HFFc6 (cell line): Measurements from ENCODE around the gene NOX4. TPM values are rescaled to one million over a fixed set of nuclear protein-coding genes. Genes with fewer than 3 reads are reported as not detected.
"Not testable (repeated sequence)": the region's sequence is repeated elsewhere in the genome, so short reads cannot be mapped to it uniquely, and the experiment has no call there.

Experiments used
- DNase-seq: peaks from one replicate; pipeline ENCODE4 v3.0.0-alpha.2; 2018
- H3K27ac Mint-ChIP-seq: 2 replicates; pipeline ENCODE4 v1.8.0; 2020; ENCODE audit warnings: mild to moderate bottlenecking, mixed read lengths
- H3K27me3 Mint-ChIP-seq: 2 replicates; pipeline ENCODE4 v1.8.0; 2021; ENCODE audit warnings: mild to moderate bottlenecking, moderate library complexity, mixed read lengths; ENCODE audit not compliant: insufficient read depth
- H3K36me3 Mint-ChIP-seq: 2 replicates; pipeline ENCODE4 v1.8.0; 2021; ENCODE audit warnings: low read depth, mixed read lengths
- H3K4me1 Mint-ChIP-seq: 2 replicates; pipeline ENCODE4 v1.8.0; 2020; ENCODE audit warnings: low read depth, mixed read lengths
- H3K4me3 Mint-ChIP-seq: 2 replicates; pipeline ENCODE4 v1.8.0; 2020; ENCODE audit warnings: mild to moderate bottlenecking, moderate library complexity, mixed read lengths
- H3K9me3 Mint-ChIP-seq: 2 replicates; pipeline ENCODE4 v1.8.0; 2020; ENCODE audit warnings: mild to moderate bottlenecking, mixed read lengths
- CTCF ChIP-seq: fragments of 200-600 bp; sonication (generic); IDR thresholded peaks from 2 replicates; pipeline ENCODE4 v1.5.0; 2021; ENCODE audit warnings: antibody characterized with exemption, mild to moderate bottlenecking
- total RNA-seq, 6 experiments: library from RNA; stranded (reverse); fragmentation: NEBNext Ultra II Directional; extraction: Animal tissue kit (Norgen Biotek cat#: 25700); gene quantifications; 2 replicates in 1 of 6; 3 replicates in 5 of 6; pipeline ENCODE4 v1.2.3, GENCODE V29; 2021

Gene NOX4
- total RNA-seq, 6 experiments from 2014 or later, result 2.2 to 5.0 (median 3.2) TPM

- H3K4me1 Mint-ChIP-seq, result no peaks in the 10 kb centered on the region
- no peaks in the 10 kb centered on the region for H3K9me3 Mint-ChIP-seq
- no peak for TF ChIP-seq CTCF
- DNase-seq, result no peak
- H3K27me3 Mint-ChIP-seq, result no peaks in the 10 kb centered on the region
- no peak overlapping the region for H3K4me3 Mint-ChIP-seq
- H3K27ac Mint-ChIP-seq, result no peak overlapping the region
- no peaks in the 10 kb centered on the region for H3K36me3 Mint-ChIP-seq
Observed at GRCh38 chr11:89361734-89362133, 129.4 kb downstream of the NOX4 start.

- not testable (repeated sequence) for H3K9me3 Mint-ChIP-seq, H3K4me1 Mint-ChIP-seq, H3K4me3 Mint-ChIP-seq, H3K36me3 Mint-ChIP-seq, H3K27ac Mint-ChIP-seq, DNase-seq, H3K27me3 Mint-ChIP-seq
Observed at GRCh38 chr11:89359208-89359607, 132.0 kb downstream of the NOX4 start.

GRCh38 chr11:89358761-89359160 lies 132.4 kb downstream of the NOX4 start:
- H3K4me3 Mint-ChIP-seq, result no peak overlapping the region
- H3K9me3 Mint-ChIP-seq, result no peaks in the 10 kb centered on the region
- H3K4me1 Mint-ChIP-seq, result no peaks in the 10 kb centered on the region
- no peak overlapping the region for H3K27ac Mint-ChIP-seq
- no peaks in the 10 kb centered on the region for H3K27me3 Mint-ChIP-seq
- TF ChIP-seq CTCF, result no peak
- H3K36me3 Mint-ChIP-seq, result no peaks in the 10 kb centered on the region
- DNase-seq, result no peak

- Mint-ChIP-seq H3K27ac (no peak overlapping the region), H3K9me3 (no peaks in the 10 kb centered on the region), H3K36me3 (no peaks in the 10 kb centered on the region), H3K27me3 (no peaks in the 10 kb centered on the region), H3K4me3 (no peak overlapping the region), H3K4me1 (peaks cover 8% of the 10 kb centered on the region; the same call in 1 of the 2 replicates)
- no peak for TF ChIP-seq CTCF
- DNase-seq, result no peak
Observed at GRCh38 chr11:89355646-89356045, 135.5 kb downstream of the NOX4 start.

GRCh38 chr11:89354513-89354912 lies 136.7 kb downstream of the NOX4 start:
- H3K4me3 Mint-ChIP-seq, H3K9me3 Mint-ChIP-seq, H3K36me3 Mint-ChIP-seq, H3K27me3 Mint-ChIP-seq, DNase-seq, H3K27ac Mint-ChIP-seq: not testable (repeated sequence)
- H3K4me1 Mint-ChIP-seq, result peaks cover 11% of the 10 kb centered on the region; the same call in 1 of the 2 replicates

- H3K27me3 Mint-ChIP-seq, result no peaks in the 10 kb centered on the region; the same call in 1 of the 2 replicates
- H3K9me3 Mint-ChIP-seq, result no peaks in the 10 kb centered on the region
- peaks cover 11% of the 10 kb centered on the region; the same call in 1 of the 2 replicates for H3K4me1 Mint-ChIP-seq
- H3K36me3 Mint-ChIP-seq, result no peaks in the 10 kb centered on the region
- no peak overlapping the region for H3K4me3 Mint-ChIP-seq
- no peak for TF ChIP-seq CTCF
- no peak overlapping the region for H3K27ac Mint-ChIP-seq
- DNase-seq, result no peak
Observed at GRCh38 chr11:89347071-89347470, 144.1 kb downstream of the NOX4 start.

- Mint-ChIP-seq H3K27me3 (no peaks in the 10 kb centered on the region; the same call in 1 of the 2 replicates), H3K27ac (no peak overlapping the region), H3K9me3 (no peaks in the 10 kb centered on the region), H3K4me3 (no peak overlapping the region), H3K36me3 (no peaks in the 10 kb centered on the region), H3K4me1 (peaks cover 13% of the 10 kb centered on the region; the same call in 1 of the 2 replicates)
- no peak for TF ChIP-seq CTCF
- no peak for DNase-seq
Observed at GRCh38 chr11:89346601-89347000, 144.6 kb downstream of the NOX4 start.

GRCh38 chr11:89342880-89343572 lies 148.1 kb downstream of the NOX4 start:
- not testable (repeated sequence) for H3K36me3 Mint-ChIP-seq, H3K27me3 Mint-ChIP-seq, H3K4me3 Mint-ChIP-seq, DNase-seq, H3K9me3 Mint-ChIP-seq, H3K27ac Mint-ChIP-seq
- peaks cover 19% of the 10 kb centered on the region for H3K4me1 Mint-ChIP-seq

- H3K27ac Mint-ChIP-seq, H3K27me3 Mint-ChIP-seq, H3K36me3 Mint-ChIP-seq, H3K9me3 Mint-ChIP-seq, H3K4me3 Mint-ChIP-seq: not testable (repeated sequence)
- DNase-seq, result peak; percentile 25
- H3K4me1 Mint-ChIP-seq, result peaks cover 19% of the 10 kb centered on the region
Observed at GRCh38 chr11:89340450-89340849, 150.7 kb downstream of the NOX4 start.
